Stromal cell of bone marrow (primary cell): ENCODE data around the gene ITCH.
"Not testable (repeated sequence)": the region's sequence is repeated elsewhere in the genome, so short reads cannot be mapped to it uniquely, and the experiment has no call there.

Experiments used
- DNase-seq: peaks from one replicate; pipeline ENCODE4 v3.0.0-alpha.2; 2012; ENCODE audit warnings: low read depth

The ITCH gene

GRCh38 chr20:34511891-34512265, 148.8 kb downstream of the ITCH start:
- no peak for DNase-seq

GRCh38 chr20:34512266-34512954, 149.3 kb downstream of the ITCH start:
- no peak for DNase-seq

GRCh38 chr20:34512955-34513419, 149.9 kb downstream of the ITCH start:
- no peak for DNase-seq

GRCh38 chr20:34514034-34514433, 151.0 kb downstream of the ITCH start:
- not testable (repeated sequence) for DNase-seq

GRCh38 chr20:34514897-34515483, 151.9 kb downstream of the ITCH start:
- DNase-seq: no peak

GRCh38 chr20:34515484-34516246, 152.6 kb downstream of the ITCH start:
- no peak for DNase-seq

- peak; percentile 94 for DNase-seq
Measured at GRCh38 chr20:34516247-34517113, 153.4 kb downstream of the ITCH start, which contains the start of gene DYNLRB1. Gene DYNLRB1, plus strand, starts transcription at chr20:34516422. Its CDS starts 37 bp downstream, at chr20:34516459.

GRCh38 chr20:34517114-34517505, 154.0 kb downstream of the ITCH start:
- no peak for DNase-seq

GRCh38 chr20:34518863-34519262, 155.8 kb downstream of the ITCH start:
- DNase-seq: not testable (repeated sequence)

GRCh38 chr20:34519841-34520240, 156.8 kb downstream of the ITCH start:
- DNase-seq: not testable (repeated sequence)

GRCh38 chr20:34522969-34523871, 160.1 kb downstream of the ITCH start:
- DNase-seq: peak; percentile 47

GRCh38 chr20:34524426-34524825, 161.4 kb downstream of the ITCH start:
- no peak for DNase-seq

- DNase-seq: no peak
Measured at GRCh38 chr20:34525342-34525708, 162.3 kb downstream of the ITCH start.

- peak; percentile 85 for DNase-seq
Measured at GRCh38 chr20:34525709-34526416, 162.8 kb downstream of the ITCH start.

- no peak for DNase-seq
Measured at GRCh38 chr20:34526466-34526865, 163.4 kb downstream of the ITCH start.

- DNase-seq: no peak
Measured at GRCh38 chr20:34527016-34527415, 163.9 kb downstream of the ITCH start.

- no peak for DNase-seq
Measured at GRCh38 chr20:34528921-34529297, 165.8 kb downstream of the ITCH start.

GRCh38 chr20:34529742-34530141, 166.7 kb downstream of the ITCH start:
- DNase-seq: no peak

- DNase-seq: no peak
Measured at GRCh38 chr20:34530342-34530741, 167.3 kb downstream of the ITCH start.

- DNase-seq: no peak
Measured at GRCh38 chr20:34531608-34532265, 168.7 kb downstream of the ITCH start.
